Neural crest cell (in vitro differentiated cells): ENCODE results near the gene APP. TPM values are rescaled to one million over a fixed set of nuclear protein-coding genes. Genes with fewer than 3 reads are reported as not detected.

ENCODE experiments used
- DNase-seq: peaks from one replicate; pipeline ENCODE4 v3.0.0; 2021; ENCODE audit warnings: low read depth, mixed read lengths, low spot score
- H3K27ac Mint-ChIP-seq: one replicate; pipeline ENCODE4 v1.8.0; 2021; ENCODE audit warnings: mild to moderate bottlenecking, mixed read lengths; ENCODE audit not compliant: unreplicated experiment
- H3K27me3 Mint-ChIP-seq: 2 replicates; pipeline ENCODE4 v1.8.0; 2021; ENCODE audit warnings: low read depth, mild to moderate bottlenecking, mixed read lengths
- H3K36me3 Mint-ChIP-seq: 2 replicates; pipeline ENCODE4 v1.8.0; 2021; ENCODE audit warnings: low read depth, mild to moderate bottlenecking, mixed read lengths
- H3K4me1 Mint-ChIP-seq: 2 replicates; pipeline ENCODE4 v1.8.0; 2021; ENCODE audit warnings: mixed read lengths
- H3K4me3 Mint-ChIP-seq: one replicate; pipeline ENCODE4 v1.8.0; 2021; ENCODE audit warnings: mild to moderate bottlenecking, mixed read lengths
- H3K9me3 Mint-ChIP-seq: 2 replicates; pipeline ENCODE4 v1.8.0; 2021; ENCODE audit warnings: mixed read lengths
- total RNA-seq: library from RNA; stranded (reverse); gene quantifications from 2 replicates; pipeline ENCODE4 v1.2.1, GENCODE V29; 2021
- TF ChIP-seq, protein P1 (sequence below): fragments of 200-600 bp; sonication (generic); conservative IDR thresholded peaks from 2 replicates; pipeline ENCODE4 v1.5.0; 2021; ENCODE audit warnings: antibody characterized with exemption, mild to moderate bottlenecking

APP gene
- total RNA-seq, 1 donor from 2014 or later, result 254 TPM

DNA sequence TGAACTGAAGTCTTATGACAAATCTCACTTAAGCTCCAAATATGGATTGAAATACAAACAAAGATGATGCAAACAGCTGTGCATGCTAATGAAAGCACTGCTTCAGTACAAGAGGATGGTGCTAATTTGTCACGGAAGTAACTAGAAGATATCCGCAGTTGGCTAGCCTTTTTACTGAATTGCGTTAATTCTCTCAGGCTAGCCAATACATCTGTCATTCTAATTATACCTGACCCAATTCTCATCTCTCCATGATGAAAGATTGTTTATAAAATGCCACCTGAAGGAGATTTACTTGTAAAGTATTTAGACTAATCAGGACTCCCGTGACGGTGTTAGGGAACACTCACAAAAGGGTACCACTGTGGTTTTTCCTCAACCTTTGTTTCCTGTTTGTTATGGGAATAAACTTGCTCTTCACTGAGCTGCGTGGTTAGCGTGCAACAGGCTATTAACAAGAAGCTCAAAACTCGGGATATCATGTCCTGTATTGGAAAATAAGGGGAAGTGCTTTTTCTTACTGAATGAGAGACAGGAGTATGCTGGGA lies 162.5 kb downstream of the APP start:
- Mint-ChIP-seq H3K36me3 (peaks cover 13% of the 10 kb centered on the region), H3K27ac (no peak overlapping the region), H3K4me3 (no peak overlapping the region), H3K27me3 (no peaks in the 10 kb centered on the region), H3K9me3 (no peaks in the 10 kb centered on the region), H3K4me1 (peaks cover 10% of the 10 kb centered on the region)
- TF ChIP-seq, protein P1, sequence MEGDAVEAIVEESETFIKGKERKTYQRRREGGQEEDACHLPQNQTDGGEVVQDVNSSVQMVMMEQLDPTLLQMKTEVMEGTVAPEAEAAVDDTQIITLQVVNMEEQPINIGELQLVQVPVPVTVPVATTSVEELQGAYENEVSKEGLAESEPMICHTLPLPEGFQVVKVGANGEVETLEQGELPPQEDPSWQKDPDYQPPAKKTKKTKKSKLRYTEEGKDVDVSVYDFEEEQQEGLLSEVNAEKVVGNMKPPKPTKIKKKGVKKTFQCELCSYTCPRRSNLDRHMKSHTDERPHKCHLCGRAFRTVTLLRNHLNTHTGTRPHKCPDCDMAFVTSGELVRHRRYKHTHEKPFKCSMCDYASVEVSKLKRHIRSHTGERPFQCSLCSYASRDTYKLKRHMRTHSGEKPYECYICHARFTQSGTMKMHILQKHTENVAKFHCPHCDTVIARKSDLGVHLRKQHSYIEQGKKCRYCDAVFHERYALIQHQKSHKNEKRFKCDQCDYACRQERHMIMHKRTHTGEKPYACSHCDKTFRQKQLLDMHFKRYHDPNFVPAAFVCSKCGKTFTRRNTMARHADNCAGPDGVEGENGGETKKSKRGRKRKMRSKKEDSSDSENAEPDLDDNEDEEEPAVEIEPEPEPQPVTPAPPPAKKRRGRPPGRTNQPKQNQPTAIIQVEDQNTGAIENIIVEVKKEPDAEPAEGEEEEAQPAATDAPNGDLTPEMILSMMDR, result no peak
- no peak for DNase-seq

DNA sequence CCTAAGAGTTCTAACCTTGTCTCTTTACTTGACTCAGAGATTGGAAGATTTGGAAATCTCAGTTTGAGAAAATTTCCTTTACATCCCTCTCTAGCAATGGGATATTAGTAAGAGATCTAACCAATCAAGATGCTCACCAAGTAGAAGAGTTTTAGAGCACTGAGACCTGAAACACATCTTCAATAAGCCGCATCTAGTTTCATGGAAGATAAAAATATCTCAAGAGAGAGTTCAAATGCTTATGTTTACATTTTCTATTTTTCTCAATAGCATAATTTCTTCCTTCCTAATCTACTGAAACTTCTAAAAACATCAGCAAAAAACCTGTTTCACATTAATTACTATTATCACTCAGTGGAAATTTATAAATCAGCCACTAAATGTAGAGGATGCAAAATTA lies 165.1 kb downstream of the APP start:
- Mint-ChIP-seq H3K9me3 (no peaks in the 10 kb centered on the region), H3K27ac (no peak overlapping the region), H3K4me3 (no peak overlapping the region), H3K36me3 (peaks cover 21% of the 10 kb centered on the region), H3K4me1 (peaks cover 15% of the 10 kb centered on the region), H3K27me3 (no peaks in the 10 kb centered on the region)
- TF ChIP-seq, protein P1, result no peak
- no peak for DNase-seq

DNA sequence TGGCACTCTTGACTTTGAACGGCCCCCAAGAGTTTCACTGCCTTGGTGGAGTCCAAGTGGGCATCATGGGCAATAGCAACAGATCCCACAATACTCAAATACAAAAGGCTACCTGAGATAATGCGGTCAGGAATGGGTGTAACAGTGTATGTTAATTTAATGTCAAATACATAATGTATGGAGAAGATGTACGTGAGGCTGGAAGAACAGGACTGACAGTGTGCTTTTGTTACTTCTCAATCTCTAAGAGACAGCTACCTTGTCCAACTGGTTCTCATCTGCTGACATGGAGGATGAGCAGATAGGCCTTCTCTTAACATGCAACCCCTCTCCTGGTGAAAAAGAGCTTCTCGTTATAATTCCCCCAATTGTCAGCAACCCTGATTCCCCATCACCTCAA lies 167.2 kb downstream of the APP start:
- no peak overlapping the region for H3K27ac Mint-ChIP-seq
- H3K27me3 Mint-ChIP-seq, result no peaks in the 10 kb centered on the region
- H3K4me1 Mint-ChIP-seq, result peaks cover 24% of the 10 kb centered on the region
- peaks cover 14% of the 10 kb centered on the region for H3K36me3 Mint-ChIP-seq
- DNase-seq, result no peak
- H3K4me3 Mint-ChIP-seq, result no peak overlapping the region
- TF ChIP-seq, protein P1, result no peak
- H3K9me3 Mint-ChIP-seq, result no peaks in the 10 kb centered on the region

DNA sequence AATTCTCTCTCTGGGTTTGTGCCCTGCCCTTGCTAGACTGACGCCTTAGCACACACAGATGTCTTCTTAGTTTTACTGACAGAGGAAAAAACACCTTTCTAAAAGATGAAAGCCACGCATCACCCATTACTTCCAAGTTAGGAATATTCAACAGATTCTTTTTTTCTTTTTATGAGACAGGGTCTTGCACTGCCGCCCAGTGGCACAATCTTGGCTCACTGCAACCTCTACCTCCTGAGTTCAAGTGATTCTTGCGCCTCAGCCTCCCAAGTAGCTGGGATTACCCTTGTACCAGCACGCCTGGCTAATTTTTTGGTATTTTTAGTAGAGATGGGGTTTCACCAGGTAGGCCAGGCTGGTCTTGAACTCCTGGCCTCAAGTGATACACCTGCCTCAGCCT lies 169.2 kb downstream of the APP start:
- Mint-ChIP-seq H3K9me3 (no peaks in the 10 kb centered on the region), H3K27me3 (no peaks in the 10 kb centered on the region), H3K36me3 (peaks cover 14% of the 10 kb centered on the region), H3K4me3 (no peak overlapping the region), H3K27ac (peak overlapping the region; percentile 54), H3K4me1 (peaks cover 39% of the 10 kb centered on the region)
- TF ChIP-seq, protein P1, result no peak
- no peak for DNase-seq

DNA sequence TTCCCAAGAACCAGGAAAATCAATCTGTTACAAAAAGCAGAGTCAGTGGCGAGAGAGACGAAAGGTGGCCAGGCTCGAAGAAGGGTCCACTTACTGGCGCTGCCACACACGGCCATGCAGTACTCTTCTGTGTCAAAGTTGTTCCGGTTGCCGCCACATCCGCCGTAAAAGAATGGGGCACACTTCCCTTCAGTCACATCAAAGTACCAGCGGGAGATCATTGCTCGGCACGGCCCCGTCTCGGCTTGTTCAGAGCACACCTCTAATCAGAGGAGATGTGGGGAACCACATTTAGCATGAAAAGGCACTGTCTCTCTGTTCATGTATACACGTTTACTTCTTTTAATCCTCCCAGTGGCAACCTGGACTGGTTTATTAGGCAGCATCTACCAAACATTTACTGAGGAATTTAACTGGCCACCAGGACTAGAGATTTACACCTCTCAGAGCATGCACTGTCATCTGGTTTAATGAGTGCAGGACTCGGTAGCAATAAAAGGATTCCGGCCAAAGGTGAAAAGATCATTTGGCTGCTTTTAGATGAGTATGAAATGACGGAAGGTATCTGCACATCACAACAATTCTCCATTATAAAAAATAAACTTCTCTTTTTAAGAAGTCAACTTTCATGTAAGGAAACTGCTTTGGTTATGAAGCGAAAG lies 170.5 kb downstream of the APP start:
- peaks cover 14% of the 10 kb centered on the region for H3K36me3 Mint-ChIP-seq
- no peaks in the 10 kb centered on the region for H3K27me3 Mint-ChIP-seq
- no peak for DNase-seq
- TF ChIP-seq, protein P1, result no peak
- peak overlapping the region; percentile 0 for H3K4me3 Mint-ChIP-seq
- H3K4me1 Mint-ChIP-seq, result peaks cover 44% of the 10 kb centered on the region
- no peaks in the 10 kb centered on the region for H3K9me3 Mint-ChIP-seq
- H3K27ac Mint-ChIP-seq, result peak overlapping the region; percentile 31
